DOHH2 (cell line): ENCODE measurements around the gene SLC26A1.

ENCODE experiments used
- H3F3A ChIP-seq: fragments of 200-600 bp; sonication (generic), shearing (Covaris generic); 2 replicates; pipeline ENCODE4 v1.6.0; 2016; ENCODE audit warnings: antibody characterized with exemption, mild to moderate bottlenecking; ENCODE audit not compliant: control insufficient read depth, insufficient read depth
- H3K27ac ChIP-seq: fragments of 200-600 bp; sonication (generic); 2 replicates; pipeline ENCODE4 v1.5.1; 2014; ENCODE audit warnings: low read depth, mild to moderate bottlenecking, low read length, moderate library complexity
- H3K27me3 ChIP-seq: fragments of 200-600 bp; sonication (generic); 2 replicates; pipeline ENCODE4 v1.6.1; 2014; ENCODE audit warnings: mild to moderate bottlenecking, low read length, mixed read lengths; ENCODE audit not compliant: control insufficient read depth
- H3K36me3 ChIP-seq: fragments of 200-600 bp; sonication (generic); 2 replicates; pipeline ENCODE4 v1.6.1; 2014; ENCODE audit warnings: mild to moderate bottlenecking, low read length, moderate library complexity, mixed read lengths; ENCODE audit not compliant: control insufficient read depth
- H3K4me1 ChIP-seq: fragments of 200-600 bp; sonication (generic); 2 replicates; pipeline ENCODE4 v1.6.1; 2014; ENCODE audit warnings: mild to moderate bottlenecking, low read length, mixed read lengths; ENCODE audit not compliant: control insufficient read depth
- H3K4me2 ChIP-seq: fragments of 200-600 bp; sonication (generic); 2 replicates; pipeline ENCODE4 v1.6.0; 2014; ENCODE audit warnings: mild to moderate bottlenecking, low read length, moderate library complexity
- H3K4me3 ChIP-seq: fragments of 200-600 bp; sonication (generic); 2 replicates; pipeline ENCODE4 v1.5.1; 2014; ENCODE audit warnings: mild to moderate bottlenecking, low read length, mixed read lengths
- H3K79me2 ChIP-seq: fragments of 200-600 bp; sonication (generic); 2 replicates; pipeline ENCODE4 v1.6.1; 2014; ENCODE audit warnings: mild to moderate bottlenecking, low read length, mixed read lengths; ENCODE audit not compliant: control insufficient read depth
- H3K9me2 ChIP-seq: fragments of 200-600 bp; sonication (generic); replicated peaks from 2 replicates; pipeline ENCODE4 v1.6.1; 2014; ENCODE audit warnings: mild to moderate bottlenecking, low read length, mixed read lengths; ENCODE audit not compliant: control insufficient read depth
- H3K9me3 ChIP-seq: fragments of 200-600 bp; sonication (generic); 2 replicates; pipeline ENCODE4 v1.6.1; 2014; ENCODE audit warnings: antibody characterized with exemption, low read length, mixed read lengths; ENCODE audit not compliant: control insufficient read depth, insufficient read depth
- H4K20me1 ChIP-seq: fragments of 200-600 bp; sonication (generic); 2 replicates; pipeline ENCODE4 v1.6.0; 2014; ENCODE audit warnings: low read depth, mild to moderate bottlenecking, antibody characterized with exemption, low read length, moderate library complexity; ENCODE audit not compliant: control insufficient read depth, insufficient read depth
- CTCF ChIP-seq: fragments of 200-600 bp; sonication (generic); IDR thresholded peaks from one replicate; pipeline ENCODE4 v1.5.1; 2014; ENCODE audit warnings: antibody characterized with exemption, mild to moderate bottlenecking, low read depth, low read length; ENCODE audit not compliant: poor library complexity, severe bottlenecking
- EZH2phosphoT487 ChIP-seq: fragments of 200-600 bp; sonication (generic); IDR thresholded peaks from 2 replicates; pipeline ENCODE4 v1.6.1; 2017; ENCODE audit warnings: borderline replicate concordance, mild to moderate bottlenecking, antibody characterized with exemption, low read length, moderate library complexity, mixed read lengths

The SLC26A1 gene

GRCh38 chr4:988726-989721, 4.2 kb downstream of the SLC26A1 start:
- Histone ChIP-seq H3K4me2 (no peak overlapping the region), H3K36me3 (no peaks in the 10 kb centered on the region)

GRCh38 chr4:987624-988513, 5.3 kb downstream of the SLC26A1 start:
- no peaks in the 10 kb centered on the region for H4K20me1 ChIP-seq
- H3K4me3 ChIP-seq, result peak overlapping the region; percentile 76
- H3K4me2 ChIP-seq, result peak overlapping the region; percentile 77
- peaks cover 19% of the 10 kb centered on the region for H3K4me1 ChIP-seq
- no peaks in the 10 kb centered on the region for H3K36me3 ChIP-seq
- TF ChIP-seq EZH2phosphoT487, result no peak
- TF ChIP-seq CTCF, result no peak
- H3K27ac ChIP-seq, result no peak overlapping the region
- no peaks in the 10 kb centered on the region for H3K79me2 ChIP-seq
- H3K27me3 ChIP-seq, result no peaks in the 10 kb centered on the region
- H3F3A ChIP-seq, result no peaks in the 10 kb centered on the region
- H3K9me3 ChIP-seq, result no peaks in the 10 kb centered on the region
- no peaks in the 10 kb centered on the region for H3K9me2 ChIP-seq

More at GRCh38 chr4:988726-989721, 4.2 kb downstream of the SLC26A1 start:
- H3K4me3 ChIP-seq, result no peak overlapping the region
- TF ChIP-seq CTCF, result no peak
- TF ChIP-seq EZH2phosphoT487, result no peak
- H3K27me3 ChIP-seq, result no peaks in the 10 kb centered on the region
- H4K20me1 ChIP-seq, result no peaks in the 10 kb centered on the region
- peaks cover 19% of the 10 kb centered on the region for H3K4me1 ChIP-seq
- H3K79me2 ChIP-seq, result no peaks in the 10 kb centered on the region
- no peaks in the 10 kb centered on the region for H3K9me3 ChIP-seq
- no peaks in the 10 kb centered on the region for H3K9me2 ChIP-seq
- no peak overlapping the region for H3K27ac ChIP-seq
- no peaks in the 10 kb centered on the region for H3F3A ChIP-seq

- H3K9me2 ChIP-seq, result no peaks in the 10 kb centered on the region
- H3K36me3 ChIP-seq, result no peaks in the 10 kb centered on the region
- H3K9me3 ChIP-seq, result no peaks in the 10 kb centered on the region
- TF ChIP-seq EZH2phosphoT487 (no peak), CTCF (peak; percentile 73)
- H3K4me2 ChIP-seq, result peak within 1 kb of the TSS; percentile 77
- no peaks in the 10 kb centered on the region for H3F3A ChIP-seq
- peak within 1 kb of the TSS; percentile 76 for H3K4me3 ChIP-seq
- H3K27ac ChIP-seq, result 0 out of 2 replicates have a peak within 1 kb of the TSS, but pooled peaks have one; percentile 18
- no peaks in the 10 kb centered on the region for H3K79me2 ChIP-seq
- no peaks in the 10 kb centered on the region for H3K27me3 ChIP-seq
- H4K20me1 ChIP-seq, result no peaks in the 10 kb centered on the region
- H3K4me1 ChIP-seq, result peaks cover 19% of the 10 kb centered on the region
Measured at GRCh38 chr4:986879-987623, 6.2 kb downstream of the SLC26A1 start, which contains the start of gene IDUA. Gene IDUA (plus strand): TSS chr4:987044. CDS start chr4:987085, 41 bp downstream.
